NCI-H1436 (cell line): ENCODE results near the gene PGAP2.
"Not testable (repeated sequence)": the region's sequence is repeated elsewhere in the genome, so short reads cannot be mapped to it uniquely, and the experiment has no call there.

Source experiments
- DNase-seq: peaks from one replicate; lab custom pipeline; 2025; lab: John Stamatoyannopoulos, UW

Gene PGAP2

DNA sequence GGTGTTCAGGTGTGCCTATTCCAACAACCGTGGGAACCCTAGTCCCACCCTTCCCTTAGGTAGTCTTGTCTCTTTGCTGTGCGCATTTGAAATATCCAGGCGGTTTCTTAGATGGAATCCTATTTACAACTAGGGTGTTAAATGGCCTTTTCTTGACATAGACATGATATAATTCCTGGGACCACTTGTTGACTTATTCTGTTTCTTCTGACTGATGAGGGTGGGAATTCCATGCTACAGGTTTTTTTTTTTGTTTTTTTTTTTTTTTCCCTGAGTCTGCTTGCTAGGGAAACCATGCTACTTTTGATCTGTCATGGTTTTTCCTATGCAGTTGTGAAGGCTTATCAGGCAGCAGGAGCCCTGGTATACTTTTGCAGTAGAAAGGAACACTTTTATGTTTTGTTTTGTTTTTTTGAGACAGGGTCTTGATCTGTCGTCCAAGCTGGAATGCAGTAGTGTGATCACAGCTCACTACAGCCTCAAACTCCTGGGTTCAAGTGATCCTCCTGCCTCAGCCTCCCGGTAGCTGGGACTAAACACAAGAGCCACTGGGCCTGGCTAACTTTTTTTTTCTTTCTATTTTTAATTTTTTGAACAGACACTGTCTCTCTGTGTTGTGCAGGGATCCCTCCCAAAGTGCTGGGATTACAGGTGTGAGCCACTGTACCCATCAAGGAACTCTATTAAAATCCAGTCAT is 48.6 kb downstream of the PGAP2 start:
- no peak for DNase-seq

GRCh38 chr11:3857628-3858027 is 49.3 kb downstream of the PGAP2 start:
- no peak for DNase-seq

- DNase-seq, result no peak
Observed at GRCh38 chr11:3859373-3859881, 51.1 kb downstream of the PGAP2 start.

DNA sequence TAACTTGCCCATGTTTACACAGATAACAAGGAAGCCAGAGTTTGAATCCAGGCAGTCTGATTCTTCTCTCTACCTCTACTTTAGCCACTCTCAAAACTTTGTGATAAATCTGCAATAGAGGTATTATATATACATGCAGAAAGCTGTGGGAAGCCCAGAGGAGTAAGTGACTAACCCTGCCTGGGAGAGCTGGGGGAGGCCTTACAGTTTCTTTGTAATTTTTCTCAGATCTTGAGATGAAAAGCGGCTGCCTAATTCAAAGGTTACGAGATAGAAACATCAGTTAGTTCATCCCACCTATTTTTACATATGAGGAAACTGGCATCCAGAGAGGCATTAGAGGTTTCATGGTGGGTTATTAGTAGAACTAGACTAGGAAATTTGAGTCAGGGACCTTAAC is 52.0 kb downstream of the PGAP2 start:
- DNase-seq, result no peak

- not testable (repeated sequence) for DNase-seq
Observed at GRCh38 chr11:3860898-3861393, 52.6 kb downstream of the PGAP2 start.

GRCh38 chr11:3861683-3862082 is 53.3 kb downstream of the PGAP2 start:
- DNase-seq, result no peak

DNA sequence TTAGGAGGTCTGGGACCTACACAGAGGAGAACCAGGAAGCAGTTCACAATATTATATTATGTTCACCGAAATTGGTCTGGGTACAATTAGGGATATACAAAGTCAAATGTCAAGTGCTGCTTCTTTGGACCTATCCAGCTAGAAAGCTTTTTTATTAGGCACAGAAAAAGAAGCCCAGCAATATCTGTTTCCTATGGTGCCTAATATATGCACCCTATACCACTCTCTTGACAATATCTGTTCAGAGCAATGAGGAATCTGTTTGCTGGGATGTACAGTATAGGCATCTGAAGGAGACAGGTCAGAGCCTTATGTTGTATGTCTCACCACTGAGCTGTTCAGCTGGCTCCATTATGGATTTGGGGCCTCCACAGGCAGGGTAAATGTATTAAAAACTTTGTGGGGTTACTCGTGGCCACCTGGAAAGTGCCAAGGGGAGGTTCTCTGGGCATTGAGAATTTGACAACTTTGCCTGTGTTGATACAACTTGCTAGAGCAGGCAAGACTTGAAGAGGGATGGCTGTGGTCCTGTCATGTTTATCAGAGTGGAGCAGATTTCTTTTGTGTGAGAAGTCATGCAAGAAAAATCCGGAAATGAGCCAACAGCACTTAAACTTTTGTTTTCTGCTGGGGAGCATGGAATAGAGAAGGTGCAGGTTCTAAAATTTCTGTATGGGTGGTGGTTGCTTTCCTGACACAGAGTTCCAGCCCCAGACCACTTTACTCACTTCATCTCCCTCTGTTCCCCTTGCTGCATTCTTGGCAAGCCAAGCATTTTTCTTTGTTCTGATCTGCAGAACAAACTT is 57.2 kb downstream of the PGAP2 start:
- no peak for DNase-seq

GRCh38 chr11:3866206-3866605 is 57.8 kb downstream of the PGAP2 start:
- no peak for DNase-seq

DNA sequence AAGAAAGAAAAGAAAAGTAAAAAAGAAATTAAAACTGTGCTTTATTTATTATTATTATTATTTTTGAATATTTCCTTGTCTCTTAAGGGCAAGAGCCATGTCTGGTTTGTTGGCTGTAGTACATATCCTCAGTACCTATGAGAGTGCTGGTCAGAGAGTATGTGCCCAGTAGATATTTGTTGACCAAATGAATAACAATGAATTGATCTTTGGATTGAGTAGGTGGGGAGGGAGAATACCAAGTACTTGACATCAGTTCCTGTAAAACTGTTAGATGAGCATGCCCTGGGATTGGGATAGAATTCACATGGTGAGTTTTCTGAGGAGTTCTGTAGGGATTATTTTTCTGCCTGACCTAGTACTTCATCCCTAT is 58.5 kb downstream of the PGAP2 start:
- DNase-seq, result no peak

- DNase-seq, result no peak
Observed at GRCh38 chr11:3867209-3868091, 59.1 kb downstream of the PGAP2 start.

GRCh38 chr11:3873712-3874349 is 65.5 kb downstream of the PGAP2 start:
- peak; percentile 19 for DNase-seq
